HEK293 (cell line): Measurements from ENCODE around the gene SETD2.

Experiments
- CTCF ChIP-seq: fragments of 450-650 bp; formaldehyde crosslinking; IDR thresholded peaks from 2 replicates; pipeline ENCODE4 v1.5.1; 2016; ENCODE audit warnings: missing biosample characterization, missing genetic modification characterization
- ZNF558 ChIP-seq: fragments of 450-650 bp; formaldehyde crosslinking; IDR thresholded peaks from 2 replicates; pipeline ENCODE4 v1.5.1; 2016; ENCODE audit warnings: missing biosample characterization, missing genetic modification characterization
- TF ChIP-seq, protein P1 (sequence below): fragments of 450-650 bp; formaldehyde crosslinking; conservative IDR thresholded peaks from 2 replicates; pipeline ENCODE4 v1.5.1; 2016; ENCODE audit warnings: low read depth, missing biosample characterization, missing genetic modification characterization

GRCh38 chr3:47092090-47092489 is 71.8 kb downstream of the SETD2 start:
- TF ChIP-seq CTCF (no peak), ZNF558 (tag by site-specific recombination) (no peak)
- TF ChIP-seq, protein P1, sequence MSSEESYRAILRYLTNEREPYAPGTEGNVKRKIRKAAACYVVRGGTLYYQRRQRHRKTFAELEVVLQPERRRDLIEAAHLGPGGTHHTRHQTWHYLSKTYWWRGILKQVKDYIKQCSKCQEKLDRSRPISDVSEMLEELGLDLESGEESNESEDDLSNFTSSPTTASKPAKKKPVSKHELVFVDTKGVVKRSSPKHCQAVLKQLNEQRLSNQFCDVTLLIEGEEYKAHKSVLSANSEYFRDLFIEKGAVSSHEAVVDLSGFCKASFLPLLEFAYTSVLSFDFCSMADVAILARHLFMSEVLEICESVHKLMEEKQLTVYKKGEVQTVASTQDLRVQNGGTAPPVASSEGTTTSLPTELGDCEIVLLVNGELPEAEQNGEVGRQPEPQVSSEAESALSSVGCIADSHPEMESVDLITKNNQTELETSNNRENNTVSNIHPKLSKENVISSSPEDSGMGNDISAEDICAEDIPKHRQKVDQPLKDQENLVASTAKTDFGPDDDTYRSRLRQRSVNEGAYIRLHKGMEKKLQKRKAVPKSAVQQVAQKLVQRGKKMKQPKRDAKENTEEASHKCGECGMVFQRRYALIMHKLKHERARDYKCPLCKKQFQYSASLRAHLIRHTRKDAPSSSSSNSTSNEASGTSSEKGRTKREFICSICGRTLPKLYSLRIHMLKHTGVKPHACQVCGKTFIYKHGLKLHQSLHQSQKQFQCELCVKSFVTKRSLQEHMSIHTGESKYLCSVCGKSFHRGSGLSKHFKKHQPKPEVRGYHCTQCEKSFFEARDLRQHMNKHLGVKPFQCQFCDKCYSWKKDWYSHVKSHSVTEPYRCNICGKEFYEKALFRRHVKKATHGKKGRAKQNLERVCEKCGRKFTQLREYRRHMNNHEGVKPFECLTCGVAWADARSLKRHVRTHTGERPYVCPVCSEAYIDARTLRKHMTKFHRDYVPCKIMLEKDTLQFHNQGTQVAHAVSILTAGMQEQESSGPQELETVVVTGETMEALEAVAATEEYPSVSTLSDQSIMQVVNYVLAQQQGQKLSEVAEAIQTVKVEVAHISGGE (tag by site-specific recombination): no peak
